ENCODE results near the gene PIH1D2.
A peak's percentile ranks its signal among the peaks of the same experiment; 100 is the strongest.
"Not testable (repeated sequence)": the region's sequence is repeated elsewhere in the genome, so short reads cannot be mapped to it uniquely, and the experiment has no call there.

Gene PIH1D2

DNA sequence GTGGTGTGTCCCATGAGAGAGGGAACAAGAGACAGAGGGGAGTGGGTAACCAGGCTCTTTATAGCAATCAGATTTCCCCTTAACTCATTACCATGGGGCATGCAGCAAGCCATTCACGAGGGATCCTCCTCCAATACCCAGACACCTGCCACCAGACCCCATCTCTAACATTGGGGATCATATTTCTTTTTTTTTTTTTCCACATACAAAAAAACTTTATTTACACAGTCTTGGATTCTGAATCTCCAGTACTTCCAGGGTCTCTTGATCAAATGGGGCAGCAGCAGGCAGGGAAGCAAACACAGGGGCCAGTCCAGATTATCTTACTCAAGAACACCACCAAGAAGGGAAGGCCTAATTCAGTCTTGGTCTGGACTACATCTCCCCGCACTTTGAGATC, 44.4 kb downstream of the PIH1D2 start:
- no peak overlapping the region for H2AFZ ChIP-seq (ENCODE audit: low read depth, low read length, severe bottlenecking)
- no peaks in the 10 kb centered on the region for H4K20me1 ChIP-seq (ENCODE audit: low read depth, low read length)
- H3K4me3 ChIP-seq (ENCODE audit: insufficient read depth, low read length, poor library complexity, severe bottlenecking), result no peak overlapping the region
- peaks cover 13% of the 10 kb centered on the region; the same call in 1 of the 2 replicates for H3K36me3 ChIP-seq (ENCODE audit: low read length)
- 0 out of 2 replicates have a peak, but pooled peaks cover 1% of the 10 kb centered on the region for H3F3A ChIP-seq (ENCODE audit: insufficient read depth)
- H3K4me2 ChIP-seq (ENCODE audit: low read depth, low read length, poor library complexity, severe bottlenecking), result no peak overlapping the region
- peaks cover 8% of the 10 kb centered on the region; the same call in 1 of the 2 replicates for H3K79me2 ChIP-seq (ENCODE audit: insufficient read depth, low read length)
- TF ChIP-seq CTCF (IDR thresholded peaks at IDR 0.05; ENCODE audit: insufficient read depth, low read length, poor library complexity, severe bottlenecking) (no peak), EZH2phosphoT487 (conservative IDR thresholded peaks at IDR 0.05; ENCODE audit: low read length) (no peak)
- H3K9me3 ChIP-seq (ENCODE audit: insufficient read depth, low read length), result no peaks in the 10 kb centered on the region
- no peaks in the 10 kb centered on the region for H3K27me3 ChIP-seq (ENCODE audit: low read length)
- no peak overlapping the region for H3K27ac ChIP-seq (ENCODE audit: low read depth, low read length)
- no peak overlapping the region for H3K9ac ChIP-seq (ENCODE audit: low read length)
- no peaks in the 10 kb centered on the region for H3K9me2 ChIP-seq (replicated peaks; ENCODE audit: insufficient read depth, low read length)

DNA sequence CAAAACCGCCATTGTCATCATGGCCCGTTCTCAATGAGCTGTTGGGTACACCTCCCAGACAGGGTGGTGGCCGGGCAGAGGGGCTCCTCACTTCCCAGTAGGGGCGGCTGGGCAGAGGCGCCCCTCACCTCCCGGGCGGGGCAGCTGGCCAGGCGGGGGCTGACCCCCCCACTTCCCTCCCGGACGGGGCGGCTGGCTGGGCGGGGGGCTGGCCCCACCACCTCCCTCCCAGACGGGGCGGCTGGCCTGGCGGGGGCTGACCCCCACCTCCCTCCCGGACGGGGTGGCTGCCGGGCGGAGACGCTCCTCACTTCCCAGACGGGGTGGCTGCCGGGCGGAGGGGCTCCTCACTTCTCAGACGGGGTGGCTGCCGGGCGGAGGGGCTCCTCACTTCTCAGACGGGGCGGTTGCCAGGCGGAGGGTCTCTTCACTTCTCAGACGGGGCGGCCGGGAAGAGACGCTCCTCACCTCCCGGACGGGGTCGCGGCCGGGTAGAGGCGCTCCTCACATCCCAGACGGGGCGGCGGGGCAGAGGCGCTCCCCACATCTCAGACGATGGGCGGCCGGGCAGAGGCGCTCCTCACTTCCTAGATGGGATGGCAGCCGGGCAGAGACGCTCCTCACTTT, 46.9 kb downstream of the PIH1D2 start:
- peaks cover 10% of the 10 kb centered on the region; the same call in 1 of the 2 replicates for H3K36me3 ChIP-seq (ENCODE audit: low read length)
- not testable (repeated sequence) for H3K9me2 ChIP-seq (replicated peaks; ENCODE audit: insufficient read depth, low read length); H3F3A ChIP-seq (ENCODE audit: insufficient read depth); H3K9ac ChIP-seq (ENCODE audit: low read length); H3K4me2 ChIP-seq (ENCODE audit: low read depth, low read length, poor library complexity, severe bottlenecking); H4K20me1 ChIP-seq (ENCODE audit: low read depth, low read length); H3K27ac ChIP-seq (ENCODE audit: low read depth, low read length); H2AFZ ChIP-seq (ENCODE audit: low read depth, low read length, severe bottlenecking); H3K9me3 ChIP-seq (ENCODE audit: insufficient read depth, low read length); H3K4me3 ChIP-seq (ENCODE audit: insufficient read depth, low read length, poor library complexity, severe bottlenecking); H3K79me2 ChIP-seq (ENCODE audit: insufficient read depth, low read length); H3K27me3 ChIP-seq (ENCODE audit: low read length)

- H3K79me2 ChIP-seq (ENCODE audit: insufficient read depth, low read length), result peaks cover 8% of the 10 kb centered on the region; the same call in 1 of the 2 replicates
- peak overlapping the region; percentile 78 for H3K27ac ChIP-seq (ENCODE audit: low read depth, low read length)
- no peaks in the 10 kb centered on the region for H3K9me2 ChIP-seq (replicated peaks; ENCODE audit: insufficient read depth, low read length)
- H3K27me3 ChIP-seq (ENCODE audit: low read length), result no peaks in the 10 kb centered on the region
- H3K9me3 ChIP-seq (ENCODE audit: insufficient read depth, low read length), result no peaks in the 10 kb centered on the region
- H2AFZ ChIP-seq (ENCODE audit: low read depth, low read length, severe bottlenecking), result peak overlapping the region; percentile 81
- H3K4me2 ChIP-seq (ENCODE audit: low read depth, low read length, poor library complexity, severe bottlenecking), result peak overlapping the region; percentile 71
- H3F3A ChIP-seq (ENCODE audit: insufficient read depth), result peaks cover 5% of the 10 kb centered on the region; the same call in 1 of the 2 replicates
- no peaks in the 10 kb centered on the region for H4K20me1 ChIP-seq (ENCODE audit: low read depth, low read length)
- H3K4me3 ChIP-seq (ENCODE audit: insufficient read depth, low read length, poor library complexity, severe bottlenecking), result peak overlapping the region; percentile 75
- H3K36me3 ChIP-seq (ENCODE audit: low read length), result peaks cover 10% of the 10 kb centered on the region; the same call in 1 of the 2 replicates
- TF ChIP-seq EZH2phosphoT487 (conservative IDR thresholded peaks at IDR 0.05; ENCODE audit: low read length), result no peak
- no peak for TF ChIP-seq CTCF (IDR thresholded peaks at IDR 0.05; ENCODE audit: insufficient read depth, low read length, poor library complexity, severe bottlenecking)
- peak overlapping the region; percentile 85 for H3K9ac ChIP-seq (ENCODE audit: low read length)
Observed at GRCh38 chr11:112025707-112026106, 48.1 kb downstream of the PIH1D2 start.
